Left ventricle myocardium inferior (tissue), 1 donor: ENCODE results near the gene NKX3-2. TPM values are rescaled to one million over a fixed set of nuclear protein-coding genes. Genes with fewer than 3 reads are reported as not detected.

Experiments used
- DNase-seq: peaks from one replicate; pipeline ENCODE4 v3.0.0-alpha.2; 2020
- H3K27ac ChIP-seq: fragments of 200-600 bp; replicated peaks from 2 replicates; pipeline ENCODE4 v1.8.0; 2021
- H3K27me3 ChIP-seq: fragments of 200-600 bp; 2 replicates; pipeline ENCODE4 v1.8.0; 2021; ENCODE audit warnings: low read depth
- H3K36me3 ChIP-seq: fragments of 200-600 bp; 2 replicates; pipeline ENCODE4 v1.8.0; 2021
- H3K4me1 ChIP-seq: fragments of 200-600 bp; 2 replicates; pipeline ENCODE4 v1.8.0; 2021
- H3K4me3 ChIP-seq: fragments of 200-600 bp; 2 replicates; pipeline ENCODE4 v1.8.0; 2021; ENCODE audit warnings: mild to moderate bottlenecking, moderate library complexity
- H3K9me3 ChIP-seq: fragments of 200-600 bp; replicated peaks from 2 replicates; pipeline ENCODE4 v1.8.0; 2021
- CTCF ChIP-seq: fragments of 200-600 bp; IDR thresholded peaks from 2 replicates; pipeline ENCODE4 v1.8.0; 2021; ENCODE audit warnings: antibody characterized with exemption, mild to moderate bottlenecking, borderline replicate concordance
- intact Hi-C: fragments of 100-400 bp; cut with micrococcal nuclease; formaldehyde crosslinking; loops from one replicate; pipeline ENCODE4 v1.11.0; 2022
- long read RNA-seq: library from polyadenylated mRNA; unstranded; transcript quantifications from one replicate; pipeline ENCODE4 v2.0.0, GENCODE V29; 2021
- total RNA-seq: library from RNA; stranded (reverse); fragmentation: NEBNext Ultra II Directional; extraction: Animal tissue kit (Norgen Biotek cat#: 25700); gene quantifications from one replicate; pipeline ENCODE4 v1.2.1, GENCODE V29; 2021
- donor health status: DM: no; HTN: yes; CAD: no; lungs with severe emphysema.

The NKX3-2 gene
- total RNA-seq, result not detected
- long read RNA-seq, result 0 reads

DNA sequence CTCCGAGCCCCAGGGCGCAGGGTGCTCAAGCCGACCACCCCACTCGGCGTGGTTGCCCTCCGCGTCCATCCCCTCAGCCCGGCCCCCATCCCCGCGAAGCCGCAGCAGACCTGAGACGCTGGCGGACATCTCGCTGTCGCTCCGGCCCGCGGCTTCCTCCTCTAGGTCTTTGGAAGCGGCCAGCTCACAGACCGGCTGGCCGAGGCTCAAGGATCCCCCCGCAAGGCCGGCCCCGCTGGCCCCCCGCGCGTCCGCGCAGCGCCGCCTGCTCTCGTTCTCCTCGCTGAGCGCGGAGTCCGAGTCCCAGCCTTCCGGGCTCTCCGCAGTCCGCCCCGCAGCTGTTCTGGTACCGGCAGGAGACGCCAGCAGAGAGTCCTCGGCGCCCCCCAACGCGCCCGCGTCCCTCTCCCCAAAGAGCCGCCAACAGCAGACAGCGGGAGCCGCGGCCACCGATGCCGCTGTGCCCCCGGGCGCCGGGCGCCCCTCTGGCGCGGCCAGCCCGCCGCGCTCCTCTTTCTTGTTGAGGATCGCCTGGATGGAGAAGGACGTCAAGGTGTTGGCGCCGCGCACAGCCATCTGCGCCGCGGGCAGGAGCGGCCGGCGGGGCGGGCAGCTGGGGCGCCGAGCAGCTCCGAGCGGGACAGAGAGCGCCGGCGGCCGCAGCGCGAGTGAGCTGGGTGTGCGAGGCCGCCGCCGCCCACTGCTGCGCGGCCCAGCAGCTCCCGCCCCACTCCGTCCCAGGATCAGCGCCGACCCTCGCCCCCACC lies at the start of gene NKX3-2:
TSS of gene NKX3-2 (minus strand) at position 670 of the 767 bp plus-strand sequence. CDS start at position 576, 94 bp downstream.
- H3K4me3 ChIP-seq, result peak within 1 kb of the TSS; percentile 72
- H3K4me1 ChIP-seq, result peaks cover 74% of the 10 kb centered on the region
- intact Hi-C loops, result no loop called here
- no peaks in the 10 kb centered on the region for H3K36me3 ChIP-seq
- peaks cover 100% of the 10 kb centered on the region for H3K27me3 ChIP-seq
- H3K9me3 ChIP-seq, result no peaks in the 10 kb centered on the region
- DNase-seq, result no peak
- H3K27ac ChIP-seq, result no peak within 1 kb of the TSS
- TF ChIP-seq CTCF, result no peak

DNA sequence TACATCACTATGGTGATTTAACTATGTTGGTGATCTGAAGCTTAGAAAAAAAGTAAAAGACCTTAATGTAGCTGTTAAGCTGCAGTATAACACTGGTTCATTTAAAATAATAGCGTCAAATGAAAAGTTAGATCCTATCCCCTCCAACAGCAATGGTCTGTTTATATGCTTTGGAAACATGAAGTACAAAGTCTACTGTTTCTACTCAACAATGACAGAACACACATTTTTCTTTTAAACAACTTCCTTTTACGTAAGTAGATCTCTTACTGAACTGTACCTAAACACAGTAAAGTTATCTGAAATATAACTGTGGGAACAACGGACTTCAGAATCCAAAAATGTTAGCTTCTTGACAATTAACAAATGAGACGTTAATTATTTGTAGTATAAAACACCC lies 47.9 kb upstream of the NKX3-2 start:
- Histone ChIP-seq H3K27me3 (no peaks in the 10 kb centered on the region), H3K36me3 (peaks cover 97% of the 10 kb centered on the region), H3K9me3 (no peaks in the 10 kb centered on the region), H3K4me3 (no peak overlapping the region), H3K4me1 (peaks cover 2% of the 10 kb centered on the region), H3K27ac (no peak overlapping the region)
- intact Hi-C loops, result no loop called here
- no peak for TF ChIP-seq CTCF
- DNase-seq, result no peak

- Histone ChIP-seq H3K4me1 (peaks cover 14% of the 10 kb centered on the region), H3K27ac (no peak overlapping the region), H3K27me3 (no peaks in the 10 kb centered on the region), H3K36me3 (peaks cover 97% of the 10 kb centered on the region), H3K9me3 (no peaks in the 10 kb centered on the region), H3K4me3 (no peak overlapping the region)
- no peak for DNase-seq
- intact Hi-C loops, result no loop called here
- no peak for TF ChIP-seq CTCF
These were observed 46.5 kb upstream of the NKX3-2 start for GRCh38 chr4:13590766-13591165.

DNA sequence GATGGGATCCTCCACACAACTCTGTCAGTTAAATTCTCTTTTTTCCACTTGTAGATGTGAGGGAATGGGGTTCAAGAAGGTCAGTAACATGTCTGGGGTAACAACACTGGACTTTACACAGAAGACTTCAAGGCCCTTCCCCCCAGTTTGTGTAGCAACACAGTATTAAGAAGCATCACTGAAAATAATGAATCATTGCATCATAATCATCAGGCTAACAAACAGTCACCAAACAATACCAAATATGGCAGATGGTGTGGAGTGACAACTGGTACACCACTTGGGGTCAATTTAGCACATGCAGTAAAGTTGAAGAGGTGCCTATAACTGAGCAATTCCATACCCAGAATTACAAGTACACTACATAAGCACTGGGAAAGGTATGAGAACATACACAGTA lies 44.6 kb upstream of the NKX3-2 start:
- TF ChIP-seq CTCF, result no peak

GRCh38 chr4:13584481-13584880 lies 40.2 kb upstream of the NKX3-2 start:
- H3K4me1 ChIP-seq, result peaks cover 17% of the 10 kb centered on the region
- intact Hi-C loops, result no loop called here
- DNase-seq, result no peak
- H3K27ac ChIP-seq, result no peak overlapping the region
- H3K9me3 ChIP-seq, result no peaks in the 10 kb centered on the region
- H3K4me3 ChIP-seq, result no peak overlapping the region
- TF ChIP-seq CTCF, result no peak
- H3K36me3 ChIP-seq, result peaks cover 98% of the 10 kb centered on the region
- no peaks in the 10 kb centered on the region for H3K27me3 ChIP-seq

More for the DNA sequence above, 44.6 kb upstream of the NKX3-2 start:
- no peak for DNase-seq
- H3K36me3 ChIP-seq, result peaks cover 97% of the 10 kb centered on the region
- H3K27ac ChIP-seq, result no peak overlapping the region
- no peaks in the 10 kb centered on the region for H3K9me3 ChIP-seq
- no peak overlapping the region for H3K4me3 ChIP-seq
- intact Hi-C loops, result no loop called here
- no peaks in the 10 kb centered on the region for H3K27me3 ChIP-seq
- H3K4me1 ChIP-seq, result peaks cover 17% of the 10 kb centered on the region
